ENCODE measurements around the gene PPM1N.
A peak's percentile ranks its signal among the peaks of the same experiment; 100 is the strongest.
"Not testable (repeated sequence)": the region's sequence is repeated elsewhere in the genome, so short reads cannot be mapped to it uniquely, and the experiment has no call there.

Gene PPM1N

GRCh38 chr19:45508861-45509691 is 10.8 kb downstream of the PPM1N start:
- DNase-seq (ENCODE audit: low read depth): peak; percentile 25

- DNase-seq (ENCODE audit: low read depth): no peak
Observed at GRCh38 chr19:45509692-45510015, 11.4 kb downstream of the PPM1N start.

- DNase-seq (ENCODE audit: low read depth): not testable (repeated sequence)
Observed at GRCh38 chr19:45510352-45510751, 12.1 kb downstream of the PPM1N start.

- DNase-seq (ENCODE audit: low read depth): no peak
Observed at GRCh38 chr19:45511074-45511473, 12.8 kb downstream of the PPM1N start.

- no peak for DNase-seq (ENCODE audit: low read depth)
Observed at GRCh38 chr19:45512881-45513483, 14.7 kb downstream of the PPM1N start.

GRCh38 chr19:45514376-45515051 is 16.3 kb downstream of the PPM1N start:
- no peak for DNase-seq (ENCODE audit: low read depth)

DNA sequence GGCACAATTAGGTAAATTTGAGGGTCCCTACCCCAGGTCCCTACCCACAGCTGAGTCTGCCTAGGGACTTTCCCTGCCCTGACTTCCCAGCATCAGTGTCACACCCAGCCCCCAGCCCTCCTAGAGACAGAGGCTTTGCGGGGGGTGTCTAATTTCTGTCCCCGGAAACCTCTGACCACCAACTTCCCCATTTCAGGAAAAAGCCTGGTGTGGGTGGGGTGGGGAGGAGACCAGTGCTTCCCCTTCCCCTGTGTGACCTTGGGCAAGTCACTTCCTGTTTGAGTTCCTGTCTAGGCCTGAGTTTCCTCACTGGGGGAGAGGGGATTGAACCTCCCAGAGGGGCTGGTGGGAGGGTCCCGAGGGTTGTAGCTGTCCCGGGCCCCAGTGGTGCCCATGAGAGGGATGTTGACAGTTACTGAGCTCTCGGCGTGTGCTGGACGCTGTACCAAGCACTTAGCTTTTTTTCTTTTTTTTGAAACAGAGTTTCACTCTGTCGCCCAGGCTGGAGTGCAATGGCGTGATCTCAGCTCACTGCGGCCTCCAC is 16.9 kb downstream of the PPM1N start:
- DNase-seq (ENCODE audit: low read depth): no peak

DNA sequence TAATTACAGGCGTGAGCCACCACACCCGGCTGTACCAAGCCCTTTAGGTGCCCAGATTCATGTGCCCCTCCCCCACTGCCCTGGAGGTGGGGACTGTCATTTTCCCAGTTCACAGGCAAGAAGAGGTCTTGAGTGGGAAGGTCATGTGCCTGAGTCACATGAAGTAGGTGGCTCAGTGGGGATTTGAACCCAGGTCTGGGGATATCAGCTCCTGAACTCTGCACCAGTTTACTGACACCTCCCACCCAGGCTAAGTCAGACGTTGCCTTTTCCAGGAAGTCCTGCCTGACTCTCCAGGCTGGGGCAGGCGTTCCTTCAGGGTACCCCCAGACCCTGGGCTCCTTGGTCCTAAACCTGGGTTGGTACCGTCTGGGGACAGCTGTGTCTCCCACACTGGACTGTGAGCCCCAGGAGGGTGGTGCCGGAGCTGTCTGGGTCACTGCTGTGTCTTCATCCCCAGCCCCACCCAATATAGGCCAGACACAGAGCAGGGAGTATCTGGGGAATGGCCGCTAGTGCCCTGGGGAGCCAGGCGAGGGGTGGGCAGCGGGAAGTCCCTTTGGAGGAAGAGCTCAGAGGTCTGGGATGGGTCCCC is 17.7 kb downstream of the PPM1N start:
- DNase-seq (ENCODE audit: low read depth): no peak

DNA sequence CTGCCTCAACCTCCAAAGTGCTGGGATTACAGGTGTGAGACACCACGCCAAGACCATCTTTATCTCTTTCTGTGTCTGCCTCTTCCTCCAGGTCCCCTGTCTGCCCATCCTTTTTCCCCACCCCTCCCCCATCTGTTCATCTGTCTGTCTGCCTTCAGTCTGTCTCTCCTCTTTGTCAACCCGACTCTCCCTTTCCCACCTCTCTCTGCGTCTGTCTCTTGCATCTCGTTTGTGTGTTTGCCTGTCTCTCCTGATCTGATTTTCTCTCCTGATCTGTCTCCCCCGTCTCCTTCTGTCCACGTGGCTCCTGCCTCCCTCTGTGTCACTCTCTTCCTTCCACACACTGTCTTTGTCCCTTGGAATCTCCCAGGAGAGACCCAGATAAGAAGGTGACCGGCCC is 19.0 kb downstream of the PPM1N start:
- no peak for DNase-seq (ENCODE audit: low read depth)

GRCh38 chr19:45517641-45518468 is 19.6 kb downstream of the PPM1N start:
- no peak for DNase-seq (ENCODE audit: low read depth)

DNA sequence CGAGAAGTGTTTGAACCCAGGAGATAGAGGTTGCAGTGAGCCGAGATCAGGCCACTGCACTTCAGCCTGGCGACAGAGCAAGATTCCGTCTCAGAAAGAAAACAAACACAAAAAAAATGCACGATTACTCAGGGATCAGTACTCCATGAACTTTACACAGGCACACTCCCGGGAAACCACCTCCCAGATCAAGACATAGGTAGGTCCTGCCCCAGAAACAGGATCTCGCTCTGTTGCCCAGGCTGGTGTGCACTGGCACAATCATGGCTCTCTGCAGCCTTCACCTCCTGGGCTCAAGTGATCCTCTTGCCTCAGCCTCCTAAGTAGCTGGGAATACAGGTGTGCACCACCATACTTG is 20.2 kb downstream of the PPM1N start:
- no peak for DNase-seq (ENCODE audit: low read depth)

- DNase-seq (ENCODE audit: low read depth): no peak
Observed at GRCh38 chr19:45522010-45522941, 24.0 kb downstream of the PPM1N start.

- DNase-seq (ENCODE audit: low read depth): peak; percentile 77
Observed at GRCh38 chr19:45523642-45524256, 25.5 kb downstream of the PPM1N start.

DNA sequence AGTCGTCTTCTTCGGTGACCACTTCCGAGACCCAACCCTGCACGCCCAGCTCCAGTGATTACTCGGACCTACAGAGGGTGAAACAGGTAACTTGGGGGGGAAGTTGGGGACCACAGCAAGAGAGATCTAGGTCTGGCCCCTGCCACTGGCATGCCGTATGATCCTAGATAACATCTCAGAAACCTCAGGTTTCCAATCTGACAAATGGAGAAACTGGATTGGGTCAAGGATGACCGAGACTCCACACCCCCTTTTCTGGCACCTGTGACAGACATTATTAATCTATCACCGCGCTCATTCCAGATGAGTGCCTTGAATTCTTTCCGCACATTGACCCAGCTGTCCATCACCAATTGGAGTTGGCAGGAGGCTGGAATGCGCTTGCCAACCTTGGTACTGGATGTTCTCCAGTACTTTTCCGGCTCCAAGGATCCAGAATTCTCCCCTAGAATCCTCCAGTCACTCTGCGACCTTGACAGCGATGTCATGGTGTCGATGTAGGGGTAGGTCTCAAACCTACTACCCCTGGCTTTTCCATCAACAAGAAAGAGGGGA is 26.4 kb downstream of the PPM1N start:
- DNase-seq (ENCODE audit: low read depth): no peak

DNA sequence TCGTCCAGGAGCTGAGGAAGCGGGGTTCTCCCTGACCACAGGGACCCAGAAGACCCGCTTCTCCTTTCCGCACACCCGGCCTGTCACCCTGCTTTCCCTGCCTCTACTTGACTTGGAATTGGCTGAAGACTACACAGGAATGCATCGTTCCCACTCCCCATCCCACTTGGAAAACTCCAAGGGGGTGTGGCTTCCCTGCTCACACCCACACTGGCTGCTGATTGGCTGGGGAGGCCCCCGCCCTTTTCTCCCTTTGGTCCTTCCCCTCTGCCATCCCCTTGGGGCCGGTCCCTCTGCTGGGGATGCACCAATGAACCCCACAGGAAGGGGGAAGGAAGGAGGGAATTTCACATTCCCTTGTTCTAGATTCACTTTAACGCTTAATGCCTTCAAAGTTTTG is 27.9 kb downstream of the PPM1N start:
- DNase-seq (ENCODE audit: low read depth): peak; percentile 22

DNA sequence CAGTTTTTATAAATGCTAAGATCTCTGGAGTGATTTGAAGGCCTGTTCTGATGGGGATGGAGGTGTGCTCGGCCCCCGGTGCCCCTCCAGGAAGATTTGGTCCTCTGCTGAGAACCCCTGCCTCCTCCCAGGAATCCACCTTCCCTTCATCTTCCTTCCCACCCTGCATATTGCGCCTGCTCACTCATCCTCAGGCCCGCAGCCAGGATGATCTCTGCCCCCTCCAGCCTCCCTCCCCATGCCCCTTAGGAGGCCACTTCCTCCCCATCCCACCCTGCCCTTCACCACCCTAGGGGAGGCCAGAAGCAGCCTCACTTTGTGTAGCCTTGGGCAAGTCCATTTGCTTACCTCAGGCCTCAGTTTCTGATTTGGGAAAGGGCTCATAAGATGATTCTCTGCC is 28.7 kb downstream of the PPM1N start:
- no peak for DNase-seq (ENCODE audit: low read depth)

DNA sequence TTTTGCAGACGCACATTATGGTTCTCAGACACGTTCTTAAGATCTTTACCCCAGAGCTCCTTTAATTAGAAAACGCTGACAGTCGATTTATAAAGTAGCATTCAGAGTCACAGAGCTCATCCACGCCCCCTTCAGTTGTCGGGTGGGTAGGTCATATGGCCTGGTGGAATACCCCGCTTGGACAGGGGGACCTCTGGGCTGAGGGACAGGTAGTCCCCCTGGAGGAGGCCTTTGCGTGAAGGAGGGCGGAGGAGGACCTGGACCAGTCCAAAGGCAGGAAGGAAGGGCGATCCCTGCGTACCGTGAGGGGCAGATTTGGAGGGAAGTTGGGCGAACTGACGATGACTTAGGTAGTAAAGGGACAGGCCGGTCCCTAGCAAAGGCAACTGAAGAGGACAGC is 29.5 kb downstream of the PPM1N start:
- DNase-seq (ENCODE audit: low read depth): no peak

DNA sequence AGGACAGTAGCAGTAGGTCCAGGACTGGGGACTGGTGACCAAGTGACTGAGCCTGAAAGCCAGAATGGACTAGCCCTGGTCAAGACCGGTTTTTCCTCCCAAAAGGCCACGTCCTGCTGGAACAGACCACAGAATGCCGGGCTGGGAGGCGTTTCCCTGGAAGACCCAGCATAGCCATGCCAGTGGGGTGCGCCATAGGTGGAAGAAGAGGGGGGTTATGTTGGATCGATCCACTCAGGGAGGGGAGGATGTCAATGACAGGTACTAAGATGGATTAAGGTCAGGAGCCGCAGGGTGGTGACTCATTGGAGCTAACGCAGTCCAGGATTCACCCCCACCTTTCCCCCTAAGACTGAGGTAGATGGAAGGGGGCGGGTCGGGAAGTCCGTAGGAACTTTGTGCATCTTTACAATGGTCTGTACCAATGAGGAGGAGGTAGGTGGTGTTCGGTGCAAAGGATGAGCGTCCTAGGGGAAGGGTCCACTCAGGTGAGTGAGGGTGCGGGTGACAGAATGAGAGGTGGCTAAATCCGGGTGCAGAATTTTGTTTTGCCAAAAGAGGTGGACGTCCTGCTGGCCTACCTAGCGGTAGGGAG is 30.0 kb downstream of the PPM1N start:
- DNase-seq (ENCODE audit: low read depth): no peak

GRCh38 chr19:45528744-45529419 is 30.6 kb downstream of the PPM1N start:
- DNase-seq (ENCODE audit: low read depth): no peak

Measured in stromal cell of bone marrow (primary cell).